ENCODE results near the gene PHYH. TPM values are rescaled to one million over a fixed set of nuclear protein-coding genes. Genes with fewer than 3 reads are reported as not detected.
"Not testable (repeated sequence)": the region's sequence is repeated elsewhere in the genome, so short reads cannot be mapped to it uniquely, and the experiment has no call there.

The PHYH gene
- total RNA-seq, 1 experiment from 2014 or later = 6.0 TPM

- no peak for DNase-seq (ENCODE audit: low spot score)
These were observed 21.7 kb upstream of the PHYH start for GRCh38 chr10:13321576-13321975.

- DNase-seq (ENCODE audit: low spot score) = no peak
These were observed 19.3 kb upstream of the PHYH start for GRCh38 chr10:13319166-13319565.

GRCh38 chr10:13317474-13317873 lies 17.6 kb upstream of the PHYH start:
- DNase-seq (ENCODE audit: low spot score) = no peak

- no peak for DNase-seq (ENCODE audit: low spot score)
These were observed 16.9 kb upstream of the PHYH start for GRCh38 chr10:13316635-13317311.

GRCh38 chr10:13315361-13315760 lies 15.5 kb upstream of the PHYH start:
- no peak for DNase-seq (ENCODE audit: low spot score)

GRCh38 chr10:13311177-13311575 lies 11.3 kb upstream of the PHYH start:
- no peak for DNase-seq (ENCODE audit: low spot score)

GRCh38 chr10:13310518-13311176 lies 10.8 kb upstream of the PHYH start:
- DNase-seq (ENCODE audit: low spot score) = no peak

GRCh38 chr10:13309792-13310191 lies 9.9 kb upstream of the PHYH start:
- DNase-seq (ENCODE audit: low spot score) = no peak

GRCh38 chr10:13308096-13308495 lies 8.2 kb upstream of the PHYH start:
- DNase-seq (ENCODE audit: low spot score) = no peak

- no peak for DNase-seq (ENCODE audit: low spot score)
These were observed 6.2 kb upstream of the PHYH start for GRCh38 chr10:13306103-13306502.

- DNase-seq (ENCODE audit: low spot score) = no peak
These were observed 3.1 kb upstream of the PHYH start for GRCh38 chr10:13302821-13303555.

GRCh38 chr10:13298748-13299436 lies 972 bp downstream of the PHYH start:
- DNase-seq (ENCODE audit: low spot score) = no peak

- DNase-seq (ENCODE audit: low spot score) = no peak
These were observed 3.4 kb downstream of the PHYH start for GRCh38 chr10:13296476-13296875.

GRCh38 chr10:13294784-13295183 lies 5.1 kb downstream of the PHYH start:
- no peak for DNase-seq (ENCODE audit: low spot score)

- DNase-seq (ENCODE audit: low spot score) = no peak
These were observed 7.8 kb downstream of the PHYH start for GRCh38 chr10:13291821-13292773.

GRCh38 chr10:13291061-13291460 lies 8.8 kb downstream of the PHYH start:
- DNase-seq (ENCODE audit: low spot score) = no peak

- DNase-seq (ENCODE audit: low spot score) = no peak
These were observed 15.8 kb downstream of the PHYH start for GRCh38 chr10:13284050-13284449.

- DNase-seq (ENCODE audit: low spot score) = not testable (repeated sequence)
These were observed 17.5 kb downstream of the PHYH start for GRCh38 chr10:13282348-13282747.

- peak; percentile 19 for DNase-seq (ENCODE audit: low spot score)
These were observed 23.0 kb downstream of the PHYH start for GRCh38 chr10:13276749-13277365.

GRCh38 chr10:13276146-13276545 lies 23.7 kb downstream of the PHYH start:
- not testable (repeated sequence) for DNase-seq (ENCODE audit: low spot score)
